NB4 (cell line): ENCODE measurements around the gene STK39.

Source experiments
- DNase-seq: peaks from one replicate; pipeline ENCODE4 v3.0.0; 2010; ENCODE audit warnings: low read depth
- H3K4me3 ChIP-seq: one replicate; pipeline ENCODE4 v1.5.1; 2011; ENCODE audit warnings: mild to moderate bottlenecking, low read depth, low read length, moderate library complexity
- CTCF ChIP-seq: IDR thresholded peaks from one replicate; pipeline ENCODE4 v1.5.1; 2012; ENCODE audit warnings: low read depth, low read length
- MAX ChIP-seq: IDR thresholded peaks from 2 replicates; pipeline ENCODE4 v1.6.1; 2011; ENCODE audit warnings: low read depth, low read length
- MYC ChIP-seq: IDR thresholded peaks from 2 replicates; pipeline ENCODE4 v1.6.1; 2011; ENCODE audit warnings: low read depth, low read length
- POLR2A ChIP-seq: IDR thresholded peaks from 2 replicates; pipeline ENCODE4 v1.6.1; 2011; ENCODE audit warnings: mild to moderate bottlenecking; ENCODE audit not compliant: insufficient read length; ENCODE audit errors: extremely low read depth

The STK39 gene

GRCh38 chr2:168139852-168140251, 107.5 kb downstream of the STK39 start:
- DNase-seq = no peak
- H3K4me3 ChIP-seq = no peak overlapping the region
- TF ChIP-seq CTCF = no peak
- no peak for TF ChIP-seq MYC
- no peak for TF ChIP-seq MAX
- no peak for TF ChIP-seq POLR2A

GRCh38 chr2:168138901-168139300, 108.5 kb downstream of the STK39 start:
- DNase-seq = no peak
- TF ChIP-seq POLR2A (no peak), CTCF (no peak), MAX (no peak), MYC (no peak)
- H3K4me3 ChIP-seq = no peak overlapping the region

GRCh38 chr2:168138374-168138773, 109.0 kb downstream of the STK39 start:
- DNase-seq = no peak
- H3K4me3 ChIP-seq = no peak overlapping the region
- TF ChIP-seq MAX (no peak), POLR2A (no peak), CTCF (no peak), MYC (no peak)

GRCh38 chr2:168137510-168138180, 109.8 kb downstream of the STK39 start:
- TF ChIP-seq CTCF (no peak), MYC (no peak)
- no peak overlapping the region for H3K4me3 ChIP-seq
- DNase-seq = no peak

GRCh38 chr2:168136392-168136977, 110.9 kb downstream of the STK39 start:
- peak; percentile 58 for DNase-seq
- no peak for TF ChIP-seq MAX
- TF ChIP-seq CTCF = peak; percentile 41
- H3K4me3 ChIP-seq = no peak overlapping the region

GRCh38 chr2:168135630-168136029, 111.8 kb downstream of the STK39 start:
- no peak for TF ChIP-seq CTCF
- TF ChIP-seq MAX = no peak
- TF ChIP-seq POLR2A = no peak
- no peak for TF ChIP-seq MYC
- DNase-seq = no peak
- H3K4me3 ChIP-seq = no peak overlapping the region
